ENCODE data around the gene IKZF1. TPM values are rescaled to one million over a fixed set of nuclear protein-coding genes. Genes with fewer than 3 reads are reported as not detected.
A peak's percentile ranks its signal among the peaks of the same experiment; 100 is the strongest.

The IKZF1 gene
- total RNA-seq, 3 donors from 2014 or later: 14.2 to 21.4 (median 21.3) TPM

- Histone ChIP-seq H3K36me3 (no peaks in the 10 kb centered on the region), H3K27ac (no peak overlapping the region), H3K9me3 (no peaks in the 10 kb centered on the region), H3K27me3 (no peaks in the 10 kb centered on the region), H3K4me3 (no peak overlapping the region), H3K4me1 (no peaks in the 10 kb centered on the region)
- TF ChIP-seq POLR2AphosphoS5 (IDR thresholded peaks at IDR 0.05) (no peak), CTCF (IDR thresholded peaks at IDR 0.05) (no peak), POLR2A (IDR thresholded peaks at IDR 0.05) (no peak)
- no peak for DNase-seq (ENCODE audit: low spot score in 2 of 2)
- intact Hi-C loops (cut with DNase I; ENCODE audit: low total_unique reads): no loop called here
Measured at GRCh38 chr7:50431316-50431715, 126.8 kb downstream of the IKZF1 start.

- no peak overlapping the region for H3K4me3 ChIP-seq
- DNase-seq (ENCODE audit: low spot score in 2 of 2): no peak
- no peaks in the 10 kb centered on the region for H3K27me3 ChIP-seq
- no peaks in the 10 kb centered on the region for H3K9me3 ChIP-seq
- H3K27ac ChIP-seq: no peak overlapping the region
- no peaks in the 10 kb centered on the region for H3K4me1 ChIP-seq
- intact Hi-C loops (cut with DNase I; ENCODE audit: low total_unique reads): no loop called here
- no peaks in the 10 kb centered on the region for H3K36me3 ChIP-seq
- no peak for TF ChIP-seq POLR2A (IDR thresholded peaks at IDR 0.05)
- TF ChIP-seq CTCF (IDR thresholded peaks at IDR 0.05): no peak
- TF ChIP-seq POLR2AphosphoS5 (IDR thresholded peaks at IDR 0.05): no peak
Measured at GRCh38 chr7:50431722-50432305, 127.3 kb downstream of the IKZF1 start.

- Histone ChIP-seq H3K4me1 (no peaks in the 10 kb centered on the region), H3K27ac (no peak overlapping the region), H3K9me3 (no peaks in the 10 kb centered on the region), H3K27me3 (no peaks in the 10 kb centered on the region), H3K4me3 (no peak overlapping the region), H3K36me3 (no peaks in the 10 kb centered on the region)
- TF ChIP-seq POLR2AphosphoS5 (IDR thresholded peaks at IDR 0.05): no peak
- TF ChIP-seq CTCF (IDR thresholded peaks at IDR 0.05): no peak
- TF ChIP-seq POLR2A (IDR thresholded peaks at IDR 0.05): no peak
- DNase-seq (ENCODE audit: low spot score in 2 of 2): no peak
- intact Hi-C loops (cut with DNase I; ENCODE audit: low total_unique reads): no loop called here
Measured at GRCh38 chr7:50436133-50436806, 131.8 kb downstream of the IKZF1 start.

- intact Hi-C loops (cut with DNase I; ENCODE audit: low total_unique reads): no loop called here
- no peak for TF ChIP-seq POLR2AphosphoS5 (IDR thresholded peaks at IDR 0.05)
- TF ChIP-seq POLR2A (IDR thresholded peaks at IDR 0.05): no peak
- TF ChIP-seq CTCF (IDR thresholded peaks at IDR 0.05): no peak
Measured at GRCh38 chr7:50446542-50446960, 142.0 kb downstream of the IKZF1 start.

GRCh38 chr7:50448823-50449222 lies 144.3 kb downstream of the IKZF1 start:
- Histone ChIP-seq H3K27me3 (no peaks in the 10 kb centered on the region), H3K36me3 (no peaks in the 10 kb centered on the region), H3K27ac (no peak overlapping the region), H3K4me3 (peak overlapping the region in 1 of 3 donors; percentile 94), H3K9me3 (no peaks in the 10 kb centered on the region), H3K4me1 (no peaks in the 10 kb centered on the region)
- no peak for DNase-seq (ENCODE audit: low spot score in 2 of 2)
- intact Hi-C loops (cut with DNase I; ENCODE audit: low total_unique reads): no loop called here
- no peak for TF ChIP-seq POLR2A (IDR thresholded peaks at IDR 0.05)
- TF ChIP-seq CTCF (IDR thresholded peaks at IDR 0.05): no peak
- TF ChIP-seq POLR2AphosphoS5 (IDR thresholded peaks at IDR 0.05): no peak

More at GRCh38 chr7:50446542-50446960, 142.0 kb downstream of the IKZF1 start:
- H3K4me1 ChIP-seq: no peaks in the 10 kb centered on the region
- H3K4me3 ChIP-seq: no peak overlapping the region
- DNase-seq (ENCODE audit: low spot score in 2 of 2): no peak
- no peaks in the 10 kb centered on the region for H3K36me3 ChIP-seq
- H3K27me3 ChIP-seq: no peaks in the 10 kb centered on the region
- no peaks in the 10 kb centered on the region for H3K9me3 ChIP-seq
- H3K27ac ChIP-seq: no peak overlapping the region
